Measurements from ENCODE around the gene PDIA4. TPM values are rescaled to one million over a fixed set of nuclear protein-coding genes. Genes with fewer than 3 reads are reported as not detected.

PDIA4 gene
- total and polyA plus RNA-seq, 2 of the 8 experiments (the other 6 are each of a cell fraction or from before 2014, with no cell fraction given), result 119 to 303 TPM

- no peaks in the 10 kb centered on the region for H3K79me2 ChIP-seq (ENCODE audit: control insufficient read depth in 1 of 2, insufficient read depth in 2 of 2, low read length in 2 of 2)
- no peaks in the 10 kb centered on the region for H3K23me2 ChIP-seq (ENCODE audit: low read depth, low read length)
- ChIA-PET CTCF (ENCODE audit: partially characterized antibody) (interaction anchor here (1.3 kb wide), 1 partner anchor 35 kb away, joined by 3 read pairs; no protein-coding TSS in a partner anchor), POLR2A (ENCODE audit: partially characterized antibody) (interaction anchor here (1.2 kb wide), 1 partner anchor 28 kb away, joined by 3 read pairs; no protein-coding TSS in a partner anchor)
- H3K4me1 ChIP-seq (replicated peaks in 1 of 4; ENCODE audit: control insufficient read depth in 3 of 4, insufficient read depth in 4 of 4, low read length in 3 of 4), result no peaks in the 10 kb centered on the region
- H3K4me3 ChIP-seq (ENCODE audit: extremely low read depth in 1 of 4, insufficient read depth in 2 of 4, low read depth in 3 of 4, low read length in 4 of 4), result no peak overlapping the region
- H2AK5ac ChIP-seq (ENCODE audit: low read depth, low read length), result no peak overlapping the region
- H2BK20ac ChIP-seq (ENCODE audit: low read length), result no peak overlapping the region
- H3K36me3 ChIP-seq (ENCODE audit: control insufficient read depth in 2 of 4, insufficient read depth in 4 of 4, low read length in 3 of 4), result no peaks in the 10 kb centered on the region
- no peaks in the 10 kb centered on the region for H3K79me1 ChIP-seq (ENCODE audit: low read depth, low read length)
- H3K18ac ChIP-seq (ENCODE audit: extremely low read depth, low read length), result no peak overlapping the region
- H4K8ac ChIP-seq (ENCODE audit: extremely low read depth, insufficient read depth, low read length), result no peak overlapping the region
- no peak overlapping the region for H3K4ac ChIP-seq (replicated peaks; ENCODE audit: insufficient read length, low read depth, low read length)
- H3K56ac ChIP-seq (replicated peaks; ENCODE audit: insufficient read length, low read depth, low read length), result no peak overlapping the region
- WGBS, 2 experiments (ENCODE audit: extremely low coverage in 1 of 2, insufficient coverage in 1 of 2, insufficient read length in 1 of 2, insufficient replicate concordance in 2 of 2, low coverage in 1 of 2, low lambda C conversion rate in 2 of 2, missing lambda C conversion rate in 1 of 2), result 100% methylated on average over 1 of the region's 1 CpG; no CpG with 5 or more reads in 1 of the 2 experiments
- no peak overlapping the region for H3K27ac ChIP-seq (ENCODE audit: low read depth, low read length)
- no peak overlapping the region for H2BK120ac ChIP-seq (replicated peaks; ENCODE audit: low read depth, low read length)
- FAIRE-seq, result no peak
- no peak overlapping the region for H2BK12ac ChIP-seq (ENCODE audit: low read depth, low read length)
- H4K91ac ChIP-seq (replicated peaks; ENCODE audit: insufficient read length, low read length), result no peak overlapping the region
- no peak overlapping the region for H3K4me2 ChIP-seq (ENCODE audit: insufficient read depth in 1 of 2, low read depth in 2 of 2, low read length in 2 of 2)
- no peaks in the 10 kb centered on the region for H3K27me3 ChIP-seq (replicated peaks in 1 of 4; ENCODE audit: control insufficient read depth in 3 of 4, extremely low read depth in 1 of 4, insufficient read depth in 3 of 4, low read length in 3 of 4)
- H3K9ac ChIP-seq (replicated peaks in 1 of 4; ENCODE audit: extremely low read depth in 1 of 4, low read depth in 3 of 4, low read length in 3 of 4), result no peak overlapping the region
- no peak overlapping the region for H2BK15ac ChIP-seq (ENCODE audit: low read length)
- no peak overlapping the region for H2BK5ac ChIP-seq (ENCODE audit: low read depth, low read length)
- no peaks in the 10 kb centered on the region for H4K20me1 ChIP-seq (replicated peaks in 1 of 2; ENCODE audit: control insufficient read depth in 1 of 2, insufficient read depth in 2 of 2, low read length in 2 of 2)
- H4K5ac ChIP-seq (ENCODE audit: insufficient read length, low read depth, low read length), result no peak overlapping the region
- peaks cover 0 to 6% of the 10 kb centered on the region in 2 experiments; a peak in 1 of 4 replicates for H3K9me3 ChIP-seq (ENCODE audit: insufficient read depth in 2 of 2, low read depth in 1 of 2, low read length in 1 of 2)
- no peak for DNase-seq (ENCODE audit: low read depth in 1 of 2, low spot score in 2 of 2)
- H3K23ac ChIP-seq (ENCODE audit: insufficient read length), result no peak overlapping the region
- no peak overlapping the region for H2AFZ ChIP-seq (ENCODE audit: low read length)
- no peak overlapping the region for H3K14ac ChIP-seq (ENCODE audit: insufficient read length)
- TF ChIP-seq TAF1 (IDR thresholded peaks at IDR 0.05; ENCODE audit: low read depth, low read length) (no peak), CTCF (IDR thresholded peaks at IDR 0.05; ENCODE audit: control extremely low read depth in 1 of 3, insufficient read depth in 1 of 3, low read depth in 1 of 3, low read length in 3 of 3) (no peak), EGR1 (IDR thresholded peaks at IDR 0.05; ENCODE audit: borderline replicate concordance, low read depth, low read length) (no peak), TEAD4 (IDR thresholded peaks at IDR 0.05; ENCODE audit: low read depth, low read length) (no peak), TCF12 (IDR thresholded peaks at IDR 0.05; ENCODE audit: low read depth, low read length) (no peak), YY1 (IDR thresholded peaks at IDR 0.05; ENCODE audit: low read depth, low read length) (no peak), CREB1 (IDR thresholded peaks at IDR 0.05) (no peak), BACH1 (IDR thresholded peaks at IDR 0.05; ENCODE audit: low read length) (no peak), SP1 (IDR thresholded peaks at IDR 0.05; ENCODE audit: low read depth, low read length) (no peak), BCL11A (IDR thresholded peaks at IDR 0.05; ENCODE audit: low read depth in 2 of 2, low read length in 2 of 2) (no peak), SP4 (IDR thresholded peaks at IDR 0.05; ENCODE audit: low read length) (no peak), SP2 (IDR thresholded peaks at IDR 0.05; ENCODE audit: low read length) (no peak), NANOG (IDR thresholded peaks at IDR 0.05; ENCODE audit: insufficient read depth, low read depth, low read length, poor library complexity, severe bottlenecking) (no peak), HDAC6 (IDR thresholded peaks at IDR 0.05; ENCODE audit: low read depth, low read length) (no peak)
These were observed 8.4 kb upstream of the PDIA4 start for GRCh38 chr7:149036676-149037075.
